GDM1 (cell line): ENCODE data around the gene CRHR2.

Source experiments
- DNase-seq: peaks from one replicate; lab custom pipeline; 2025; lab: John Stamatoyannopoulos, UW

CRHR2 gene

DNA sequence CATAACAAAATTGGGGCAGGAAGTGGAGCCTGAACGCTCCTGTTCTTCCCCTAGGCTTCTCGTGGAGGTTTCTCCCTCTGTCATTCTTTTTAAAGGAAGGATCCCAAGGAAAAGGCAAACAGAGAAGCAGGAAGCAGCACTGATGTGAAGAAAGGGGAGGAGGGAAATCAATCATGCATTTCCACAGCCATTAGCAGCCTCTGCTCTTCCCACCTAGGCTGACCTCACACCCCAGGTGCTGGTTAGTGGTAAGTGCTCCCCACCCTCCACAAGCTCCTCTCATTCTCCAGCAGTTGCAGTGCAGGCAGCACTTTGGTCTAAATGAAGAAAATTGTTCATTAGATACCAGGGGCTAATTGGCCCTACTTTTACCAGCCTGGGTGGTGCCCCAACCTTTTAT, 2.6 kb downstream of the CRHR2 start:
- no peak for DNase-seq

DNA sequence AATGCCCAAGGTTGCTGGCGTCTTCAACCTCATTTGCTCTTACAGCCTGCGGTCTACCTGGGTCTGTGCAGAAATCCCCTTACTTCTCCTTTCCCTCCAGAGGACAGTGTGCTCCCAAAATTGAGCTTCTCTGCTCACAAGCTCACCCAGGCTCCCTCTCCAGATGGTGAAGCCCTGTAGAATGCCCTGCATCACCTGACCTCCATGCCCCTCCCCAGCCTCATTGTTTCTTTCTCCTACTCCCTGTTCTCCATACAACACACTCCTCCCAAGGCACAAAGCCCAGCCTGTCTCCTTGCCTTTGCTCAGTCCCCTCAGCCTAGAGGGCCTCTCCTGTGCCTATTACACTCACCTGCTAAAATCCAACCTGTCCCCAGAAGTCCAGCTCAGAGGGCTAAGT, 3.5 kb downstream of the CRHR2 start:
- DNase-seq = no peak

DNA sequence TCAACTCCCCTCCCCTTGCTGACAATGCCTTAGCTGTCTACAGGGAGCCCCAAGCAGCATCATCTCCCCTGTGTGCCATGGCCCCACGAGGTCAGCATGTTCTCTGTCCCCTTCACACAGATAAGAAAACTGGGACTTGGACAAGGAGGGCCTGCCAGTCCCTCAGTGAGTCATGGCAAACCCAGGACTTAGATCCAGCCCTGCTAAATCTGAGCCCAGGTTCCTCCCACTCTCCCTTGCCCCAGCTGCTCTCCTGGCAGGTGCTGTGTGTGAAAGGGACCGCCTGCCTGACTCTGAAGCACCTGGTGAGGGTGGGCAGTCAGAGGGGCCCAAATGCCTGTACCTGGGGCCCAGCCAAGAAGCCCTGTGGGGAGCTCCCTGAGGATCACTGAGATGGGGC, 7.4 kb downstream of the CRHR2 start:
- DNase-seq = no peak

DNA sequence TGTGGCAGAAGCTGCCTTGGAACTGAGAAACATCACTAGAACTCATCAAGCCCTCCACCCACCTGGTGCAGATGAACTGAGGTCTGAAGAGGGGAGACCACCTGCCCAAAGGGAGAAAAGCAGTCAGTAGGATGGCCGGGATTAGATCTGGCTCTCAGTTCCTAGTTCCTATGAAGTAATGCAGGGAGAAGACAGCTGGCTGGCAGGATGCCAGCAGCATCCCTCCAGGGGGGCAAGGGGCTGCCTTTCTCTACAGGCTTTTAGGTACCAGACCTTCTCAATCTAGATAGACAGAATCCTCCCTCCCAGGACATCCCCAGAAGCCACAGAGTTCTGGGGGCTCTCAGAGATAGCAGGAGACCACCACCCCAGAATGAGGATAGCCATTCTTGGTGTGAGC, 7.8 kb downstream of the CRHR2 start:
- DNase-seq = no peak

DNA sequence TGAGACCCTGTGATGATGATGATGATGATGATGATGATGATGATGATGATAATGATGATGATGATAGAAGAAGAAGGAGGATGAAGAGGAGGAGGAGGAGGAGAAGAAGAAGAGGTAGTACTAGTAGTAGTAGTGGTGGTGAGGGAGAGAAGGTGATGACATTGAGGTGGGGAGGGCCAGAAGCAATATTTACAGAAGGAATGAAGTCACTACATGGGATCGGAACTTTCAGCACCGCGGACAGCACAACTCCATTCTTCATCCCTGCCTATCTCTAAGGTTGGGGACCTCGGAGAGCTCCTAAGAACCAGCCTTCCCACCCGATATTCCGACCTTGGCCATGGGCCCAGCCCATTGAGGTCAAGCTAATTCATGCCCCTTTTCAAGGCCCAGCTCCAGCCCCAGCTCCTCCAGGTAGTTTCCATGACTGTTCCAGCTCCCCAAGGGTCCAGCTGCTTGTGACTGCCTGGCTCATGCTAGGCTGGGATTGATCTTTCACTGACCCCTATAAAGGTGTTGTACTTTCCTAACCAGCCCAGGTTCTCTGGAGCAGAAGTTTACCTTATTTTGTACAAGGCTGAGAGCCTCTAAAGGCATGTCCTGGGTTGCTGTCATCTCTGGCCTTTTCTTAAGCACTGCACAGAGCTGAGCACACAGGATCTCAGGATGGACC, 10.3 kb downstream of the CRHR2 start:
- peak; percentile 19 for DNase-seq

DNA sequence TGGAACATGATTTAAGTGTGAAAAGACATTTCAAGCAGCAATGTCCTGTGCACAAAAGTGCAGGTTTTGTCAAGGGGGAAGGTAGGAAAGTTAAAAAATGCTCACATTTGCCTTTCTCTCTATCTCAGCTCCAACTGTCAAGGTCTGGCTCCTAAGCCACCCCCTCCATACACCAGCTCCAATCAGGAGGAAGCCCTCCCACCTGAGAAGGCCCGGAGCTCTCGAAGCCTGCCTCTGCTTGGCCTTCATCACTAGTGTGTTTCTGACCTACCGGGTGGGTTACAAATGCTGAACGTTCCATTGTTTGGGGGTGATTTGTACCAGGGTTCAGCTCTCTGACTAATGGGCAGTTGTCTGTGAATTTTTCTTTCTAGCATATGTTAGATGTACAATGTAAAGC, 14.2 kb downstream of the CRHR2 start:
- no peak for DNase-seq

DNA sequence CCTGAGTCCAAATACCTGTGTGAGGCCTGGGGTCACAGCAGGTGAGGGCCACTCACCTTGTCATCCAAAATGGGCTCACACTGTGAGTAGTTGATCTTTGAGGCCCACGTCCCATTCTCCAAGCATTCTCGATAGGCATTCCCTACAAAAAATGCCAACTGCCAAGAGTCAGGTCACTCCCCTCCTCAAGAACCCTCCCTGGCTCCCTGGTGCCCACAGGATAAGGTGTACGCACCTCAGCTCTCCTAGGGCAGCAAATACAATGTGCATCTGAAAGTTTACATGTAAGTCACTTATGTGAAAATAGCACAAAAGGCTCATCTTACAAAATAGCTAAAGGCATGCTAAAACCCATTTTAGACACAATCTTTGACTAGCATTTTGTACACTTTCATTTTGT, 15.1 kb downstream of the CRHR2 start:
- no peak for DNase-seq

DNA sequence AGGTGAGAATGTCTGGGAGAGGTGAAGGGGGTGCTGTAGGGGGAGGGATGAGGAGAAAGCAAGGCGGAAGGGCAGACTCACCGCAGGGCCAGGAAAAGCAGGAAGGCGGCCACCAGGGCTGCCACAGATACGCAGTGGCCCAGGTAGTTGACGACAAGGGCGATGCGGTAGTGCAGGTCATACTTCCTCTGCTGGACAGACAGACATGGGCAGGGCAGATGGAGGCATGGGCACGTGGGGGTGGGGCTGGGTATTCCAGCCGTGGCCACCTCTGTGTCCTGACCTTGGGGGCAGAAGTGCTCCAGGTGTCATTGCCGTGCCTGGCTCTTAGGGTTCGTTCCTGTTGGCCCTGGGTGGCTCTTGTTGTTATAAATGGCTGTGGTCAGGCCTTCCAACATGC, 16.8 kb downstream of the CRHR2 start:
- DNase-seq = no peak

DNA sequence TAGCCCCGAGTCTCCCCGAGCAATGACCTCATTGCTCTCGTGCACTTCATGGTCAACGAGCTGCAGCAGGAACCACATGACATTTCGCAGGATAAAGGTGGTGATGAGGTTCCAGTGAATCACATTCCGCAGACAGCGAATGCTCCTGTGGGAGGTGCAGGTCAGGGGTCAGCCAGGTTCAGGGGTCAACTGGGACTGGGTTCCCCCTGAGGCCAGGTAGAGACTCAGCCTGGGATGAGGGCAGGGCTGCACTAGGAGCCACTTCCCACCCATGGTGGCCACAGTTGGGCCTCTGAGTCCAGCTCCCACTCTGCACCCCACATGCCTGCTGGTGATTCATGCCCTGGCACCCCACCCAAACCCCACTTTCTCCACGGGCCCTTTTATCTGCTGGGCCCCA, 17.2 kb downstream of the CRHR2 start:
- no peak for DNase-seq

DNA sequence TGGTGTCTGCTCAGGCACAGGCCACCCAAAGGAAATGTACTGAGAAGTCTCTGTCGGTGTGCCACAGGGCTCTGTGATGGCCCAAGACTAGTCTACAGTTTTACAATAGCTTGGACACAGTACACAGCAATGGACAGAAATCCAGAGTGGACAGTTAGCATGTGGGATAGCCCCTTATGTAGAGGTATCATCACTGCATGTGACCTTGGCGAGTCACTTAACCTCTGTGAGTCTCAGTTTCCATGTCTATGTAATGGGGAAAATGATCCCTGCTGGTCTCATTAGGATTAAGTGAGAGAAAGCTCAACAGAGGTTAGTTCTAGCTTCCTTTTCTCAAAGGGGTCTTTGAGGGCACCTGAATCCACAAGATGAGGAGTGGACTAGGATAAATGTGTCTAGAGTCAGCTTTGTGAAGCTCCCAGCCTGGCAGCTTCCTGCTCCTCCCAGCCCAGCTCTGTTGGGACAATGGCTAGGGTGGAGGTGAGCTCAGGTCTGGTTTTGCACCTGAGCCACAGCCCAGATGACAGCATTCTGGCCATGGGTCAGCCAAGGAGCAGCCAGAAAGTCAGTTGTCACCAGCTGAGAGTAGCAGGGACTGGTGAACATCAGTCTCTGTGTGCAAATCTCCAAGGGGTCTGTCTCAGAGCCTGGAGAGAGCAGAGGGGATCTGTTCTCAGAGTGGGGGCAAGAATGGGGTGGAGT, 17.9 kb downstream of the CRHR2 start:
- DNase-seq = no peak

DNA sequence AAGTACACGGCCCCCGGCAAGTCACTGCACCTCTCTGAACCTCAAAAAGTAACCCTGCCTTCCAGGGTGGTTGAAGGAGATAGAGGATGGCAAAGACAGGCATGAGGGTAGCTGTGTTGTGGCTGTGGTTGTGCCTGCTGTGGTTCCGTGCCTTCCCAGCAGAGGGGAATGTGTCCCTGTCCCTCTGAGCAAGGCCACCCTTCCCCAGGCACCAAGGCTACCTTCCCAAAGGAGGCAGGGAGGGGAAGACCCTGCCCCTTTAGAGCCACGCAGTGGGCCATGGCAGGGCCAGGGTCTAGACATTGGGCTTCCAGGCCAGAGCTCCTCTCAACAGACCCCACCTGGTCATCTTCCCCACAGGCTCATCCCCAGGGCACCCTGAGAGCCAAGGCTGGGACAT, 18.8 kb downstream of the CRHR2 start:
- no peak for DNase-seq

DNA sequence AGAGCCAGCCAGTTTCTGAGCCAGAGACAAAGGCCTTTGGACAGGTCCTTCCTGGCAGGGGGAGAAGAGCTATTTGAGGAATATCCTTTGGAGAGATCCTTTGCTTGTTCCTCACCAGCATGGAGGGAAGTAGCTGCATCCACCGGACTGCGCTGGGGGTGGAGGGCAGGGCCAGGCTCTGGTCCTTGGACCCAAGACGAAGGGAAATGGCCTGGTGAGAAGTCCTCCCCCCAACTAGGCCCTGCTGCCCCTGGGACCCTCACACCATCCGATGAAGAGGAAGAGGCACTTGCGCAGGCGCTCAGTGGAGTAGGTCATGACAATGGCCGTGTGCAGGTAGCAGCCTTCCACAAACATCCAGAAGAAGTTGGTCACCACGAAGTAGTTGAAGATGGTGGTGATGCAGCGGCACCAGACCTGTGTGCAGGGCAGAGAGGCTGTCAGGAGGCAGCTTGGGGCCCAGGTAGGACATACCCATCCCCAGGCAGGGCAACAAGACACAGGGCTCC, 19.8 kb downstream of the CRHR2 start:
- no peak for DNase-seq

DNA sequence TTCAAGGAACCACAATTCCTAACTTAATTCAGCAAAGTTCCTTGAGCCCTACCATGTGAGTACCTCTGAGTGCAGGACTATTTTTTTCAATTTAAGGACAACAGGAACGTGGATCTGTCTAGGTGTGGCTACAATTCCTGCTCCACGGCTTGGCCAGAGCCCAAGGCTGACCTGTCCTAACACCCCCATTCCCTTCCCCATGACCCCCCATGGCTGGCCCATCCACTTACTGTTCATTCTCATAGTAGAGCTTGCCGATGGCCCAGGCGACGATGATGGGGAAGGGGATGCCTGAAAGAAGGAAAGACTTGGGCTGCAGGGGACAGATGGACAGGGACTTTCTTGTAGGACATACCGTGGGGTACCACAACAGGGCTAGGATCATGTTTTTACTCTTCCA, 20.3 kb downstream of the CRHR2 start:
- no peak for DNase-seq

DNA sequence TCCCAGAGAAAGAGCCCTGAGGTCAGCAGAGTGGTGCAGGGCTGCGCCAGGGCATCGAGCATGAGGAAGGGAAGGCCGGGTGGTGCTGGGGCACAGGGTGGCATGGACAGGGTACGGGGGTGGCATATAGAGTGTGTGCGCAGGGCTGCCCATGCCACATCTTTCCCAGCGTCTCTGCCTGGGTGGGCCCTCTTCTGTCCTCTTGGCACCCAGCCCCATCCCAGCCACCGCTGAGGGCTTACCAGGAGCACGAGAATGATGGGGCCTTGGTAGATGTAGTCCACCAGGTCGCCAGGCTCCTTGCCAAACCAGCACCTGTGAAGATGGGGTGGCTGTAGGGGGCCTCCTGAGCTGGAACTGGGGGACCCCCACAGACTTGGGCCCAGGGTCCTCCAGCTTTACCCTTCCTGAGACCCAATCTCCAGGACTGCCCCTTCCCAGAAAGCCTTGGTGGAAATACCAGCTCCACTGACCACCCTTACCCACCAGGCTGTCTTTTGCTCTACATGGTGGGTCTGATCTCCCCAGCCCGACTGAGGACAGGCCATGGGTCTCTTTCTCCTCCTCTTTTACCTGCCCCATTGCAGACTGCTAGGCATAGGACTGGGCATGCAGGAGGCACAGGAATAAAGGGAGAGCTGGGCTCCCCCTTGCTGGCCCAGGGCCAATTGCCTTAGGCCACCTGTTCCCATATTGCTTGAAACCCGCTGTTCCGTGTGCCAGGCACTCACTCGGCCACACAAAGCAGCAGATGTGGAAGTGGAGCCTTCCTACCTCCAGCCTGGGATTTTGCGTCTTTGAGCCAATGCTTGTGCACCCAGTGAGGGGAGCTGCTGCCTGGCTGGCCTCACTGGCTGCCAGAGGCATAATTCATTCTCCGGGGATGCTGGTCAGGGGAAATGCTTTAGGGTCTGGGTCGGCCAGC, 21.7 kb downstream of the CRHR2 start:
- no peak for DNase-seq

DNA sequence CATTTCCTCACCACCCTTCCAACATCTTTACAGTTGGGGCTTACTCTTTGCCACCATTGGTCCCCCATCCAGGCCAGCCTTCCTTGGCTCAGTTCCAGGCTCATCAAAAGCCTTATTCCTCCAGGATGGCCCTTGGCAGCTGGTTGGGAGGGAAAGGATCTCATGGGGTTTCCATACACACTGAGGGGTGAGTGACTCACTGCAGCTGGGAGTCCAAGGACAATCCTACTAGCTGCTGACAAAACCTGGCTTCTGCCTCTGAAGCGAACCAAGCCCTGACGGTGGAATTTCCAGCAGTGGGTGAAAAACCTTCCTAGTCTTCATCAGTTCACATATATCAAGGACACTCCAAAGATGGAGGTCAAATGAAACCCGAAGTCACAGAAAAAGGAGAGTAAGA, 22.9 kb downstream of the CRHR2 start:
- DNase-seq = no peak

DNA sequence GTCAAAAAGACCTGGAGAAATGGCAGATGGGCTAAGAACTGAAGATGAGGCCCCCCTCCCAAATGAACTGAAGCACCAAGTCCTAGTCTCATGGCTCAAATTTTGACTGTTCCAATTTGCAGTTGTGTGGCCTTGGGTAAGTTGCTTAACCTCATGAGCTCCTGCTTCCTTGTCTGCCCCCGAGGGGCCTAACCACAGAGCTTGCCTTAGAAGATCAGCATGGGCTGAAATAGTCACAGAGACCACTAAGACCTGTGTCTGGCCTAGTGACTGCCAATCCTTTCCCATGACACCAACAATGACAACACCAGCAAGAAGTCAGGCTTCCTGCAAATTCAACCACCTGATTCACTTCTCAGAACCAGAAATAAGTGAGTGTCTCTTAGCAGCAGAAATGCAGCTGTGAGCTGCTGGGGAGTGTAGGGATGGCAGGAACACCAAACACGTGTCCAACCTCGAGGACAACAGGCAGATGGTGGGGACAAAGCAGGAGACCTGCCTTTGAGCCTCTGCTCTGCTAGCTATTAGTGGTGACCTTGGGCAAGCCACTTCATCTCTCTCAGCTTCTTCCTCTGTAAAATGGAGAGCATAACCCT, 23.7 kb downstream of the CRHR2 start:
- DNase-seq = no peak

DNA sequence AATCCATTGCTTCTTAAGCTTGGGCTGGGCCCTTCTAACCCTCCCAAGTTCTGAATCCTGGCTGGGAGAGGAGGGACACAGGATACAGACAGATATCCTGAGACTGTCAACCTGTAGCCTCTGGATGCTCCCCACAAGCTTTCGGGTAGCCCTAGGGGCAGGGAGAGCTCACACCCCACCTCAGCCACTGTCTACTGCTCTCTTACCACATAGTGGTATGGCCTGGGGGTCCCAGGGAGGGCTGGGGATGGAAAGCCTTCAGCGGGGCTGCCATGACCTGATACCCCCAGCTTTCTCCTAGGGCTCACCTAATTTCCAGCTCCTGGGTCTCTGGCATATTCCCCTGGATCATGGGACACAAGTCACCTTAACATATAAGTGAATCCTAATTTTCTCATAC, 25.1 kb downstream of the CRHR2 start:
- DNase-seq = no peak

DNA sequence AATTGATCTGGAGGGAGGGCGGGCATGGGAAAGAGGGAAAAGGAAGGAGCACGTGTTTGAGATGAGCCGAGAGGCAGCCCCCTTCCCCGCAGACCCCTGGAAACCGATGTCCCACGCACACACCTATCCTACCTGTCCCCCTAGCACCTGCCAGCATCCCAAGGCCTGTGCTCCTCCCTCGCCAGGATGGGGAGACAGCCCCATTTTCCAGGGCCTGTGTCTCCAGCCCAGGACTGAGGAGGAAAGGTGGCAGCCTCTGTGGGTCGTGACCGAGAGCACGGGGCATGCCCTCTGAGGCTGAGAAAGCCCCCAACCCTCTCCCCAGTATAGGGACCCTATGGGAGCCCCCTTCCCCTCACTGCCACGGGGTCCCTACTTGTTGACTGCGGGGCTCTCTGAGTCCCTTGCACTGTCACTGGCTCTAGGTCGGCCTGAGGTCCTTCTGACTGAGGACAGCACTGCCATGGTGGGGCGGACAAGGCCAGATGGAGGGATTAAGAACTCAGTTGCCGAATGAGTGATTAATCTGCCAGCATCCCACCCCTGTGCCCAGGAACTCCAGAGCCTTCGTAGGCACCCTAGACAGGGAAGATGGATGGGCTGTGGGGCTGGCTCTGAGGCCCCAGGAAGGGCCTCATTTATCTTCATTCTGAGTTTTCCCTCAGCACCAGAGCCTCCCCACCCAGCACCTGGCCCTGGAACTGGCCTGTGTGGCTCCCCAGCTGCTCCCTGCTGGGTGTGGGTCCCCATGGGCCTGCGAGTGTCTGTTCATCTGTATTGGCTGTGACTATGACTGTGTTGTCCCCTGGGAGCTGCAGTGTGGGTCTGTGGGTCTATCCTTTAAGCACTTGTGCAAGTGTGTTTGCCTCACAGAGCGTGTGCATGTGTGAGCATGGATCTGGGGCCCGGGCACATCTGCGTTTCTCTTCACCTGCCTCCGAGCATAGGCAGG, 26.0 kb downstream of the CRHR2 start:
- DNase-seq = no peak

DNA sequence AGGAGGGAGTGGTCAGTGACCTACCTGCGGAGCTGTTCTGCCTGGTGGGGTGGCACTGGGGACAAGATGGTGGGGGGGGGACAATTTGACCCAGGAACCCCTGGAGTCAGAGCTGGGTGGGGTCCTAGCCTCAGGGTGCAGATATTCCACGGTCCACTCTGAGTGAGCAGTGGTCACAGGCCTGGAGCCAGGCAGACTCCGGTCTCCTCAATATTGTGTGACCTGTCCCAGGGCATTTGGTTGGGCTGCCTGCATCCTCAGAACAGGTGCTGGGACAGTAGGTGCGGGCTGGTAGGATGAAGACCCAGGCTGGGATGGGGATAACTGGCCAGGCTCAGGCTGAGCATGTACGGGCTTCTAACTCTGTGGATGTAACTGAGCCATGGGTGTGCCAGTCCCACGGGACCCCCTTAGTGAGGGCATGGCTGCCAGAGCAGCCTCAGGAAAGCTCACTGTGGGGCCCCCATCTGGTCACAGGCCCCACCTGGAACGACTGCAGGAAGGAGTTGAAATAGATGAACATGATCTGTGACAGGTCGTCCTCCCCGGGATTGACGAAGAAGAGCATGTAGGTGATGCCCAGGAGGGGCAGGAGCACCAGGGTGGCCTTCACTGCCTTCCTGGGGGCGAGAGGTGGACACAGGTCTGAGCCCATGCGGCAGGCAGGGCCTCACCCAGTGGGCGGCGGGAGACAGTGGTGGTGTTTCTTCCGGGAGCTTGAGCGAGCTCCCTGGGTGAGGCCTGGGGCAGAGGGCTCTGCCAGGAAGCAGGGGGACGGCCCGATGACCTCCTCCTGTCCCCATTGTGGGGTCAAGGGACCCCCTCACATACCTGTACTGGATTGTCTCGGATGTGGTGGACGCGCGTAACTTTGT, 26.9 kb downstream of the CRHR2 start:
- DNase-seq = no peak
